ENCODE measurements around the gene SLC35G6.

SLC35G6 gene

GRCh38 chr17:7502171-7502847 lies 21.1 kb downstream of the SLC35G6 start:
- TF ChIP-seq CTCF (IDR thresholded peaks at IDR 0.05; ENCODE audit: borderline replicate concordance, insufficient read depth, low read depth, low read length): no peak
- H3K4me3 ChIP-seq (ENCODE audit: low read depth, low read length): no peak overlapping the region

DNA sequence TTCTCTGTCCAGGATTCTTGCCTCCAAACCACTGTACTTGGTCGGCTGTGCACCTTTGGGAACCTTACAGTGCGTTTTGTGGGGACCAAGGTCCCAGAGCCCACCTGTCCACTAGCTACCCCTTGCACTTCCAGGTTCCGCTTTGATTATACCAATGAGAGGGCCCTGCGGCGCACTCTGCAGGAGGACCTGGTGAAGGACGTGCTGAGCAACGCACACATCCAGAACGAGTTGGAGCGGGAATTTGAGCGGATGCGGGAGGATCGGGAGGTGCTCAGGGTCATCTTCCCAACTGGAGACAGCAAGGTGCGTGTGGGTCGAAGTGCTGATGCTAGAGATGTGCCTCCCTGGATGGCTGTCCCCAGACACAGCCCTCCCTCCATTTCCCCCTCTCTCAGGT lies 21.7 kb downstream of the SLC35G6 start:
- 0 out of 2 replicates have a peak, but pooled peaks have one; percentile 17 for TF ChIP-seq CTCF (IDR thresholded peaks at IDR 0.05; ENCODE audit: borderline replicate concordance, insufficient read depth, low read depth, low read length)

DNA sequence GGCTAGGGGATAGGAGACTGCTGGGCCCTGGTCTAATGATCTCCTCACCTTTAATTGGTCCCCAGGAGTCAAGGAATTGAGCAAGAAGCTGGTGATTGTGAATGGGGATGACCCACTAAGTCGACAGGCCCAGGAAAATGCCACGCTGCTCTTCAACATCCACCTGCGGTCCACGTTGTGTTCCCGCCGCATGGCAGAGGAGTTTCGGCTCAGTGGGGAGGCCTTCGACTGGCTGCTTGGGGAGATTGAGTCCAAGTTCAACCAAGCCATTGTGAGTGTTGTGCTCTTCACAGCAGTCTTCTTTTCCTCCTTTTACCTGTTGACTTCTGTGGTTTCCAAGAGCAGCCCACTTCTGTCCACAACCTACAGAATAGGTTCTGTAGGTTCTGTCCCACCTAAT lies 22.3 kb downstream of the SLC35G6 start:
- no peak overlapping the region for H3K4me3 ChIP-seq (ENCODE audit: low read depth, low read length)
- TF ChIP-seq CTCF (IDR thresholded peaks at IDR 0.05; ENCODE audit: borderline replicate concordance, insufficient read depth, low read depth, low read length): no peak

More for the DNA sequence above, 21.7 kb downstream of the SLC35G6 start:
- no peak overlapping the region for H3K4me3 ChIP-seq (ENCODE audit: low read depth, low read length)

DNA sequence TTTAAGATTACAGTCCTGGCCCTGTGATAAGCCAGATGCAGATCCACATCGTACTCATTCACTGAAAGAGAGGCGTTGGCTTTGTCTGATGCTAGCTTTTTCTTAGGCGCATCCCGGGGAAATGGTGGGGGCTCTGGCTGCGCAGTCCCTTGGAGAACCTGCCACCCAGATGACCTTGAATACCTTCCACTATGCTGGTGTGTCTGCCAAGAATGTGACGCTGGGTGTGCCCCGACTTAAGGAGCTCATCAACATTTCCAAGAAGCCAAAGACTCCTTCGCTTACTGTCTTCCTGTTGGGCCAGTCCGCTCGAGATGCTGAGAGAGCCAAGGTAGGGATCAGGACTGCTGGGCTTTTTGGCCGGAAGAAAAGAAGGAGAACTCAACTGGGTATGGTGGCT lies 26.9 kb downstream of the SLC35G6 start:
- H3K4me3 ChIP-seq (ENCODE audit: low read depth, low read length): no peak overlapping the region
- TF ChIP-seq CTCF (IDR thresholded peaks at IDR 0.05; ENCODE audit: borderline replicate concordance, insufficient read depth, low read depth, low read length): no peak

- TF ChIP-seq CTCF (IDR thresholded peaks at IDR 0.05; ENCODE audit: borderline replicate concordance, insufficient read depth, low read depth, low read length): no peak
- no peak overlapping the region for H3K4me3 ChIP-seq (ENCODE audit: low read depth, low read length)
These were observed 27.6 kb downstream of the SLC35G6 start for GRCh38 chr17:7508846-7509245.

- no peak for TF ChIP-seq CTCF (IDR thresholded peaks at IDR 0.05; ENCODE audit: borderline replicate concordance, insufficient read depth, low read depth, low read length)
- no peak overlapping the region for H3K4me3 ChIP-seq (ENCODE audit: low read depth, low read length)
These were observed 28.7 kb downstream of the SLC35G6 start for GRCh38 chr17:7509937-7510336.

DNA sequence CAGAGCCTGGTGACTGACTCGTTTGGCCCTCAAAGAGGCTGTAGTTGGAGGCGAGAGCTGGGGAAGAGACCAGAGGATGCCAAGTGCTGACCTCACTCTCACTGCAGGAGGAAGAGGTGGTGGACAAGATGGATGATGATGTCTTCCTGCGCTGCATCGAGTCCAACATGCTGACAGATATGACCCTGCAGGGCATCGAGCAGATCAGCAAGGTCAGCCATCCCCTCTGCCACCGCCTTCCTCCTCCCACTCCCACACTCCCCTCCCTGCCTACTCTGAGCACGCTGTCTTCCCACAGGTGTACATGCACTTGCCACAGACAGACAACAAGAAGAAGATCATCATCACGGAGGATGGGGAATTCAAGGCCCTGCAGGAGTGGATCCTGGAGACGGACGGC lies 29.9 kb downstream of the SLC35G6 start:
- H3K4me3 ChIP-seq (ENCODE audit: low read depth, low read length): no peak overlapping the region
- no peak for TF ChIP-seq CTCF (IDR thresholded peaks at IDR 0.05; ENCODE audit: borderline replicate concordance, insufficient read depth, low read depth, low read length)
